GM12878 (cell line): ENCODE results near the gene VSX1. TPM values are rescaled to one million over a fixed set of nuclear protein-coding genes. Genes with fewer than 3 reads are reported as not detected.

Experiments
- ATAC-seq: fragments of 200-7000 bp; cut with Tn5 transposase; 3 replicates; pipeline ENCODE4 v1.9.1; 2020; ENCODE audit warnings: mild to moderate bottlenecking, moderate library complexity
- Bru-seq: library from RNA; stranded (reverse); fragments of 400-500 nt; gene quantifications from one replicate; lab custom pipeline; 2021; lab: Mats Ljungman, UMichigan
- BruChase-seq, 2 experiments: library from RNA; stranded (reverse); fragments of 400-500 nt; gene quantifications; one replicate each; lab custom pipeline; 2021; lab: Mats Ljungman, UMichigan
- BruUV-seq: library from RNA; stranded (reverse); fragments of 400-500 nt; replicated peaks from 2 replicates; lab custom pipeline; 2021; lab: Mats Ljungman, UMichigan
- CTCF ChIA-PET: fragments of 300-600 bp; sonication (Branson Sonifier 250); formaldehyde crosslinking; extraction: SDS; loops from one replicate; lab custom pipeline; 2021; ENCODE audit warnings: inconsistent platforms; lab: Yijun Ruan, JAX
- POLR2A ChIA-PET: fragments of 350-600 bp; formaldehyde crosslinking; extraction: SDS; loops from one replicate; lab custom pipeline; 2021; ENCODE audit warnings: inconsistent platforms; lab: Charles Lee
- RAD21 ChIA-PET: fragments of 300-600 bp; sonication (Branson Sonifier 250); formaldehyde crosslinking; loops from one replicate; lab custom pipeline; 2023; ENCODE audit warnings: antibody characterized with exemption; ENCODE audit not compliant: unreplicated experiment; lab: Charles Lee
- SMC1A ChIA-PET: fragments of 300-600 bp; sonication (Branson Sonifier 250); formaldehyde crosslinking; loops from one replicate; lab custom pipeline; 2023; ENCODE audit not compliant: unreplicated experiment, uncharacterized antibody; lab: Charles Lee
- DNase-seq: peaks from one replicate; pipeline ENCODE4 v3.0.0-alpha.2; 2011; ENCODE audit warnings: low read depth, low spot score
- FAIRE-seq: peaks from 3 replicates; lab custom pipeline; 2011; peaks lifted over from hg19 to GRCh38; lab: Jason Lieb, UNC
- H2AFZ ChIP-seq: 2 replicates; pipeline ENCODE4 v1.6.0; 2011; ENCODE audit warnings: low read depth, low read length, control low read depth; ENCODE audit not compliant: control insufficient read depth
- H3K27ac ChIP-seq: 2 replicates; pipeline ENCODE4 v1.5.1; 2011; ENCODE audit warnings: control low read depth; ENCODE audit not compliant: control insufficient read depth, insufficient read depth
- H3K27me3 ChIP-seq, 2 experiments: replicated peaks in 1 of 2; 2 replicates each; pipeline versions ENCODE4 v1.6.0 to v1.6.1; 2011; ENCODE audit warnings: low read length in 1 of 2; ENCODE audit not compliant: control insufficient read depth in 2 of 2, insufficient read depth in 2 of 2
- H3K36me3 ChIP-seq, 2 experiments: 2 replicates each; pipeline ENCODE4 v1.5.1; 2011; ENCODE audit warnings: low read length in 1 of 2; ENCODE audit not compliant: control insufficient read depth in 2 of 2, insufficient read depth in 2 of 2
- H3K4me1 ChIP-seq: 2 replicates; pipeline ENCODE4 v1.6.1; 2011; ENCODE audit warnings: mild to moderate bottlenecking, low read length, moderate library complexity, mixed read lengths; ENCODE audit not compliant: control insufficient read depth, insufficient read depth
- H3K4me2 ChIP-seq: 2 replicates; pipeline ENCODE4 v1.6.0; 2011; ENCODE audit warnings: control low read depth; ENCODE audit not compliant: control insufficient read depth, insufficient read depth
- H3K4me3 ChIP-seq: fragments of 200-600 bp; sonication (generic); 2 replicates; pipeline ENCODE4 v1.5.1; 2016
- H3K79me2 ChIP-seq: 2 replicates; pipeline ENCODE4 v1.6.0; 2011; ENCODE audit warnings: low read length; ENCODE audit not compliant: control insufficient read depth, insufficient read depth
- H3K9ac ChIP-seq: 2 replicates; pipeline ENCODE4 v1.8.0; 2011; ENCODE audit warnings: low read length, control low read depth, mixed read lengths; ENCODE audit not compliant: control insufficient read depth, insufficient read depth
- H3K9me3 ChIP-seq: replicated peaks from 3 replicates; pipeline ENCODE4 v1.5.1; 2011; ENCODE audit warnings: mild to moderate bottlenecking, low read length; ENCODE audit not compliant: control insufficient read depth, insufficient read depth
- H4K20me1 ChIP-seq: 2 replicates; pipeline ENCODE4 v1.6.0; 2011; ENCODE audit not compliant: control insufficient read depth, insufficient read depth
- BCL11A ChIP-seq: IDR thresholded peaks from 2 replicates; pipeline ENCODE4 v1.6.1; 2011; ENCODE audit warnings: low read depth, low read length
- BMI1 ChIP-seq: fragments of 450-650 bp; IDR thresholded peaks from 2 replicates; pipeline ENCODE4 v1.6.1; 2016; ENCODE audit warnings: mild to moderate bottlenecking, moderate library complexity, borderline replicate concordance
- CBX5 ChIP-seq: sonication (generic); IDR thresholded peaks from 2 replicates; pipeline ENCODE4 v1.6.1; 2016; ENCODE audit warnings: low read depth, moderate library complexity, mild to moderate bottlenecking, inconsistent platforms
- NR2C1 ChIP-seq: fragments of 450-650 bp; IDR thresholded peaks from 2 replicates; pipeline ENCODE4 v1.6.1; 2017; ENCODE audit warnings: antibody characterized with exemption, mild to moderate bottlenecking, moderate library complexity
- POLR2AphosphoS5 ChIP-seq: IDR thresholded peaks from 2 replicates; pipeline ENCODE4 v1.6.1; 2011; ENCODE audit warnings: mild to moderate bottlenecking, low read length, inconsistent platforms
- RCOR1 ChIP-seq: conservative IDR thresholded peaks from 2 replicates; pipeline ENCODE4 v1.6.1; 2012; ENCODE audit warnings: low read depth, low read length, improper control_type of control experiment
- TCF3 ChIP-seq: IDR thresholded peaks from 2 replicates; pipeline ENCODE4 v1.6.1; 2012; ENCODE audit warnings: low read depth, mild to moderate bottlenecking, low read length, borderline replicate concordance; ENCODE audit not compliant: insufficient read depth
- WGBS: methylation state at CpG from one replicate; pipeline ENCODE4 v1.1.6; 2016; ENCODE audit warnings: low lambda C conversion rate; ENCODE audit not compliant: insufficient replicate concordance, insufficient coverage; ENCODE audit errors: missing lambda C conversion rate; 5-methylcytosine and 5-hydroxymethylcytosine counted together
- in situ Hi-C: fragments of 300-500 bp; cut with MboI; formaldehyde crosslinking; loops from 9 replicates; pipeline ENCODE4 v1.14.3; 2018; ENCODE audit warnings: mixed read lengths
- intact Hi-C: fragments of 100-400 bp; cut with micrococcal nuclease; formaldehyde crosslinking; loops from one replicate; pipeline ENCODE4 v1.14.2; 2022; ENCODE audit not compliant: unreplicated experiment
- long read RNA-seq, 2 experiments: library from polyadenylated mRNA; unstranded; transcript quantifications; one replicate each; pipeline ENCODE4 v2.0.0, GENCODE V29; 2019 to 2020
- polyA minus RNA-seq, 3 experiments: library from RNA; depleted of rRNA, polyadenylated mRNA; stranded (reverse); fragments of >200 nt; gene quantifications; 2 replicates each; pipeline ENCODE4 v1.2.3, GENCODE V29; 2011
- polyA plus RNA-seq, 11 experiments: library from polyadenylated mRNA; depleted of rRNA in 4 of 11; unstranded in 6 of 11; stranded (reverse) in 5 of 11; fragments of >200 nt; fragmentation: Nextera tagmentation in 4 of 11; fragmentation: Illumina TruSeq in 1 of 11; extraction: Ambion mirVana in 4 of 11; extraction: Trizol in 1 of 11; gene quantifications; 1 replicate in 1 of 11; 2 replicates in 10 of 11; pipeline versions ENCODE4 v1.2.1 to v1.2.3, GENCODE V29; 2011 to 2016; ENCODE audit warnings: inconsistent platforms in 2 of 11, missing spikeins in 2 of 11, low read depth in 1 of 11
- total RNA-seq, 4 experiments: library from RNA; depleted of rRNA in 3 of 4; stranded (reverse); fragments of >200 nt in 3 of 4; fragmentation: Illumina TruSeq in 1 of 4; extraction: Trizol in 1 of 4; gene quantifications; 2 replicates each; pipeline versions ENCODE4 v1.2.1 to v1.2.3, GENCODE V29; 2013 to 2021

VSX1 gene
- total RNA-seq (2013; cell fraction: nucleolus; rRNA removed) = not detected in 2 replicates
- not detected in 2 replicates for total RNA-seq (2014; rRNA removed)
- not detected in 2 replicates for total RNA-seq (2014; rRNA removed; fragmentation: Illumina TruSeq; extraction: Trizol)
- not detected in 2 replicates for total RNA-seq (2021)
- not detected for polyA plus RNA-seq (2011; ENCODE audit: low read depth)
- polyA plus RNA-seq (2011; rRNA removed) = 0.03 and 0.05 TPM in 2 replicates
- 0.03 TPM in 1 of 2 replicates, not detected in the other for polyA plus RNA-seq (2011; cell fraction: cytosol; rRNA removed)
- 0.12 TPM in 1 of 2 replicates, not detected in the other for polyA plus RNA-seq (2011; cell fraction: nucleus; rRNA removed)
- not detected in 2 replicates for polyA plus RNA-seq (2012)
- polyA plus RNA-seq (2014; fragmentation: Illumina TruSeq; extraction: Trizol) = not detected in 2 replicates
- polyA plus RNA-seq (2014; fragmentation: Nextera tagmentation; extraction: Ambion mirVana) = not detected
- not detected in 2 replicates for polyA plus RNA-seq (2014; rRNA removed)
- not detected for polyA plus RNA-seq (2016; fragmentation: Nextera tagmentation; extraction: Ambion mirVana)
- polyA minus RNA-seq (2011; rRNA and poly(A)+ RNA removed) = not detected in 2 replicates
- polyA minus RNA-seq (2011; cell fraction: cytosol; rRNA and poly(A)+ RNA removed) = not detected in 2 replicates
- not detected in 2 replicates for polyA minus RNA-seq (2011; cell fraction: nucleus; rRNA and poly(A)+ RNA removed)
- Bru-seq, nascent RNA = percentile 11 among the genes with signal in this experiment
- BruChase-seq, experiment 1, labeled RNA remaining after a 6-hour chase = not detected
- BruChase-seq, experiment 2, labeled RNA remaining after a 2-hour chase = percentile 7 among the genes with signal in this experiment
- long read RNA-seq, experiment 1 = 0 reads
- long read RNA-seq, experiment 2 = 0 reads

DNA sequence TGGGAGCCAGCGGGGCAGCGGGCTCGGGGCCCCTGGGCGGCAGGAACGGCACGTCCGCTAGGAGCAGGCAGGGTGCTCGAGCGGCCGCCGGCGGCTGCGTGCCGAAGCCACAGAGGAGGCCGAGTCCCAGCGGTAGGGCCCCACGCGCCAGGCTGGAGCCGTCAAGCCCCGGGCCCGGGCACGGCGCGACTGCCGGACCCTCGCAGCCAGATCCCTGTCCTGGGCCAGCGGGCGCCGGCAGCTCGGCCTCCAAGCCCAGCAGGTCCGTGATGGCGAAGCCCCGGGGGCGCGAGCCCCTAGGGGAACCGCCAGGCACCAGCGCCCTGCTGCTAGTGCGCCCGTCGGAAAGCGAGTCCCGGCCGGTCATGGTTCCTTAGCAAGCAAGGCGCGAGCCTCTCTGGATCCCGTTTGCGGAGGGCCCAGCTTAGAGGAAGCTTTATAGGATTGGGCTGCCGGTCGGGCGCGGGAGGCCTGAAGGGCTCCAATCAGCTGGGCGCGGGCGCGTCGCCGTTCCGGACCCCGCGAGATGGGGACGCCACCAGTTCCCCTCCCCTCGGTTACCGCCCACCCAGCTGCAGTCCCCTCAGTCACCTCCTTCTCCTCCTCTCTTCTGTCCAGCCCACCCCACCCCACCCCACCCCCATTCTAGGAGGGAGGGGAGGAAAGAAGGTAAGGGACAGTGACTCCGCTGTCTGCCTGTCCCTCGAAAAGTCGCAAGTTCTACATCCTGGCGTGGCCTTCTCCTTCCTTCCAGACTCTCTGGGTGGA is at the start of gene VSX1:
TSS of gene VSX1 (minus strand) at position 412 of the 768 bp plus-strand sequence. CDS start at position 367, 45 bp downstream.
- intact Hi-C loops (no loop called here), in situ Hi-C loops (no loop called here)
- H3K36me3 ChIP-seq = no peaks in the 10 kb centered on the region; a peak in 1 of 4 replicates
- no peak for DNase-seq
- no TSS peak for BruUV-seq
- H3K9me3 ChIP-seq = no peaks in the 10 kb centered on the region; the same call in 2 of the 3 replicates
- no peaks in the 10 kb centered on the region for H3K79me2 ChIP-seq
- H3K9ac ChIP-seq = no peak within 1 kb of the TSS
- no peak for TF ChIP-seq CBX5
- TF ChIP-seq BCL11A = no peak
- no peak for TF ChIP-seq RCOR1
- TF ChIP-seq NR2C1 = no peak
- TF ChIP-seq BMI1 = no peak
- TF ChIP-seq POLR2AphosphoS5 = no peak
- TF ChIP-seq TCF3 = no peak
- no peaks in the 10 kb centered on the region for H4K20me1 ChIP-seq
- FAIRE-seq = no peak
- H3K27me3 ChIP-seq = peaks cover 19 to 23% of the 10 kb centered on the region in 2 experiments
- no peak for ATAC-seq
- ChIA-PET CTCF (no interaction called here), RAD21 (interaction anchor here (0.9 kb wide), 1 partner anchor 96 kb away, joined by 3 read pairs; no protein-coding TSS in a partner anchor), POLR2A (no interaction called here), SMC1A (no interaction called here)
- H2AFZ ChIP-seq = no peak within 1 kb of the TSS
- H3K4me2 ChIP-seq = no peak within 1 kb of the TSS
- no peaks in the 10 kb centered on the region for H3K4me1 ChIP-seq
- H3K27ac ChIP-seq = no peak within 1 kb of the TSS
- 62% methylated on average over 44 of the region's 67 CpGs for WGBS
- no peak within 1 kb of the TSS for H3K4me3 ChIP-seq
